A673 (cell line): ENCODE results near the gene FAH. TPM values are rescaled to one million over a fixed set of nuclear protein-coding genes. Genes with fewer than 3 reads are reported as not detected.

Experiments used
- BruUV-seq: library from RNA; stranded (reverse); fragments of 400-500 nt; replicated peaks from 2 replicates; lab custom pipeline; 2021; lab: Mats Ljungman, UMichigan
- CTCF ChIA-PET: fragments of 300-600 bp; sonication (Branson Sonifier 250); formaldehyde crosslinking; loops from one replicate; lab custom pipeline; 2022; ENCODE audit warnings: antibody characterized with exemption; lab: Charles Lee
- POLR2A ChIA-PET: fragments of 300-600 bp; sonication (Branson Sonifier 250); formaldehyde crosslinking; loops from one replicate; lab custom pipeline; 2022; ENCODE audit warnings: antibody characterized with exemption; ENCODE audit not compliant: low non-redundant PET; lab: Charles Lee
- DNase-seq: peaks from one replicate; pipeline ENCODE4 v3.0.0-alpha.2; 2015; ENCODE audit warnings: low spot score
- H3K27ac ChIP-seq: fragments of 200-600 bp; sonication (generic); 2 replicates; pipeline ENCODE4 v1.5.1; 2016; ENCODE audit warnings: mixed run types, low read depth, mild to moderate bottlenecking, mixed read lengths, antibody characterized with exemption, low read length; ENCODE audit not compliant: poor library complexity, severe bottlenecking
- H3K27me3 ChIP-seq: fragments of 200-600 bp; sonication (generic); replicated peaks from 2 replicates; pipeline ENCODE4 v1.6.1; 2017; ENCODE audit warnings: mixed run types, low read depth, mild to moderate bottlenecking, mixed read lengths, antibody characterized with exemption, low read length; ENCODE audit not compliant: insufficient read depth, poor library complexity
- H3K36me3 ChIP-seq: fragments of 200-600 bp; sonication (generic); 2 replicates; pipeline ENCODE4 v1.6.1; 2016; ENCODE audit warnings: mixed run types, mild to moderate bottlenecking, mixed read lengths, antibody characterized with exemption, low read length; ENCODE audit not compliant: insufficient read depth, poor library complexity, severe bottlenecking
- H3K4me1 ChIP-seq: fragments of 200-600 bp; sonication (generic); 2 replicates; pipeline ENCODE4 v1.6.1; 2017; ENCODE audit warnings: mixed run types, mild to moderate bottlenecking, mixed read lengths, antibody characterized with exemption, low read length; ENCODE audit not compliant: insufficient read depth, poor library complexity, severe bottlenecking
- H3K4me3 ChIP-seq: fragments of 200-600 bp; sonication (generic); 2 replicates; pipeline ENCODE4 v1.5.1; 2016; ENCODE audit warnings: low read depth, mixed run types, mild to moderate bottlenecking, mixed read lengths, low read length; ENCODE audit not compliant: poor library complexity, severe bottlenecking
- H3K9me3 ChIP-seq: fragments of 200-600 bp; sonication (generic); 2 replicates; pipeline ENCODE4 v1.6.1; 2016; ENCODE audit warnings: mixed run types, low read depth, mild to moderate bottlenecking, mixed read lengths, antibody characterized with exemption, low read length; ENCODE audit not compliant: poor library complexity, severe bottlenecking
- EZH2 ChIP-seq: fragments of 200-600 bp; sonication (generic); IDR thresholded peaks from 2 replicates; pipeline ENCODE4 v1.6.1; 2017; ENCODE audit warnings: borderline replicate concordance, low read depth, mild to moderate bottlenecking, mixed read lengths, antibody characterized with exemption, low read length; ENCODE audit not compliant: poor library complexity, severe bottlenecking
- intact Hi-C: fragments of 100-400 bp; cut with micrococcal nuclease; formaldehyde crosslinking; loops from one replicate; pipeline ENCODE4 v1.10.0; 2022; ENCODE audit not compliant: unreplicated experiment
- total RNA-seq: library from RNA; stranded (reverse); gene quantifications from 2 replicates; pipeline ENCODE4 v1.2.3, GENCODE V29; 2021
- TF ChIP-seq, protein P1 (sequence below): fragments of 300-800, 200-600 bp; sonication (generic); conservative IDR thresholded peaks from 2 replicates; pipeline ENCODE4 v1.5.1; 2017; ENCODE audit warnings: low read depth, mild to moderate bottlenecking, antibody characterized with exemption, low read length, moderate library complexity, mixed read lengths

FAH gene
- total RNA-seq, 1 experiment from 2014 or later, result 2.0 TPM

DNA sequence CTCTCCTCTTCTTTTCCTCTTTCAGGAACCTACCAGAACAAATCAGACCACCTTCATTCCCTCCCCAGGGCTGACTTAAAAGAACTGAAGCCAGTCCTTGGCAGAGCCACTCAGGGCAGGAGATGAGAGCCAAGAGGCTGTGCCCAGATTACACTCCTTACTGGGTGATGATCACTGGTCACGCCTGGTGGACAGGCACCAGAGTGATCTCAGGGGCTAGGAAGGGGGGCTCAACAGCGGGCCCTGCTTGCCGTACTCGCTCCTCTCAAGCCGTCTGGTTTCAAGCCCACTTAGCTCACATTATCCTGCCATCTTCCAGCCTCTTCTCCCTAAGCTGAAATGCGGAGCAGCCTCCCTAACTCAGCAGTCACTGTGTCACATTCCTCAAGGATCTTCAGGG lies 1.7 kb upstream of the FAH start:
- ChIA-PET CTCF (no interaction called here), POLR2A (no interaction called here)
- DNase-seq, result no peak
- H3K9me3 ChIP-seq, result no peaks in the 10 kb centered on the region
- H3K27ac ChIP-seq, result no peak overlapping the region
- intact Hi-C loops, result no loop called here
- H3K36me3 ChIP-seq, result no peaks in the 10 kb centered on the region
- TF ChIP-seq EZH2, result no peak
- TF ChIP-seq, protein P1, sequence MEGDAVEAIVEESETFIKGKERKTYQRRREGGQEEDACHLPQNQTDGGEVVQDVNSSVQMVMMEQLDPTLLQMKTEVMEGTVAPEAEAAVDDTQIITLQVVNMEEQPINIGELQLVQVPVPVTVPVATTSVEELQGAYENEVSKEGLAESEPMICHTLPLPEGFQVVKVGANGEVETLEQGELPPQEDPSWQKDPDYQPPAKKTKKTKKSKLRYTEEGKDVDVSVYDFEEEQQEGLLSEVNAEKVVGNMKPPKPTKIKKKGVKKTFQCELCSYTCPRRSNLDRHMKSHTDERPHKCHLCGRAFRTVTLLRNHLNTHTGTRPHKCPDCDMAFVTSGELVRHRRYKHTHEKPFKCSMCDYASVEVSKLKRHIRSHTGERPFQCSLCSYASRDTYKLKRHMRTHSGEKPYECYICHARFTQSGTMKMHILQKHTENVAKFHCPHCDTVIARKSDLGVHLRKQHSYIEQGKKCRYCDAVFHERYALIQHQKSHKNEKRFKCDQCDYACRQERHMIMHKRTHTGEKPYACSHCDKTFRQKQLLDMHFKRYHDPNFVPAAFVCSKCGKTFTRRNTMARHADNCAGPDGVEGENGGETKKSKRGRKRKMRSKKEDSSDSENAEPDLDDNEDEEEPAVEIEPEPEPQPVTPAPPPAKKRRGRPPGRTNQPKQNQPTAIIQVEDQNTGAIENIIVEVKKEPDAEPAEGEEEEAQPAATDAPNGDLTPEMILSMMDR, result no peak
- H3K4me3 ChIP-seq, result no peak overlapping the region
- BruUV-seq, result no TSS peak
- H3K27me3 ChIP-seq, result no peaks in the 10 kb centered on the region
- H3K4me1 ChIP-seq, result peaks cover 4% of the 10 kb centered on the region

DNA sequence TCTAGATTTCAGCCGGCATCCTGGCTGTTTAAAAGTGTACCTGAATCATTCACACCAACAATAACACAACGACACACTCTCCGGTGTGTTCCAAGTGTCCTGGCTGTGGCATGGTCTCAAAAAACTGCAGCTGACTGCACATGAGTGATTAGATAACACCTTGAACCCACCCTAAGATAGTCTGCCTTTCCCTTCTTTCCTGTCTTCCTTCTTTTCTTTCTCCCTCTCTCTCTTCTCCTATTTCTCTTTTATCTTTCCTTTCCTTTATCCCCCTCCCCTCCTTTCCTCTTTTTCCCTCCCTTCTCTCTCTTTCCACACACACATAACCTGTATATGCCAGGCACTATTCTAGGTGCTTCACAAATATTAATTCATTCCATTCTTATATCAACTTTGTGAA lies 1.2 kb upstream of the FAH start:
- no peaks in the 10 kb centered on the region for H3K36me3 ChIP-seq
- no peak overlapping the region for H3K27ac ChIP-seq
- DNase-seq, result no peak
- intact Hi-C loops, result no loop called here
- POLR2A ChIA-PET, result no interaction called here
- H3K27me3 ChIP-seq, result no peaks in the 10 kb centered on the region
- TF ChIP-seq, protein P1, result no peak
- TF ChIP-seq EZH2, result no peak
- H3K4me3 ChIP-seq, result no peak overlapping the region
- CTCF ChIA-PET, result no interaction called here
- BruUV-seq, result no TSS peak
- H3K9me3 ChIP-seq, result no peaks in the 10 kb centered on the region
- peaks cover 4% of the 10 kb centered on the region for H3K4me1 ChIP-seq

DNA sequence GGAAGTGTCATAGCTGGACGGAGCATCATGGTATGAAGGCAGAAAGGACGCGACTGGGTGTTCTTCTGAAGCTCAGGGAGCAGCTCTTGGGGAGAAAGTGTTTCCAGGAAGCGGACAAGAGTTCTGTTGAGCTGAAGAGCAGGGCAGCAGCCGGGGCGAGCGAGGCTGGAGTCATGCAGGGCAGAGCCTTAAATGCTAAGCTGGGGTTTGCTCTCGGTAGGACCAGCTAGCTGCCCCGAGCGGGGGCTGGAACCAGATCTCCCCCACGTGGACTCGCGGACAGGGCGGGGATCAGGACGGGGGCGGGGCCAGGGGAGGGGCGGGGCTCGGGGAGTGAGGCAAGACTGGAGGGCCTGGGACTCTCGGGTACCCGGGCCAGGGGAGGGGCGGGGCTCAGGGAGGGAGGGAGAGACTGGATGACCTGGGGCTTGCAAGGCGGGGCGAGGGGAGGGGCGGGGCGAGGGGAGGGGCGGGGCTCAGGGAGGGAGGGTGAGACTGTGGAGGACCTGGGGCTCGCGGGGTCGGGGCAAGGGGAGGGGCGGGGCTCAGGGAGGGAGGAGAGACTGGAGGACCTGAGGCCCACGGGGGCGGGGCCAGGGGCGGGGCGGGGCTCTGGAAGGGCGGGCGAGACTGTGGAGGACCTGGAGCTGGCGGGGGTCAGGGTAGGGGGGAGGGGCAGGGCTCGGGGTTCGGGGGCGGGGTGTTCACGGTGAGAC lies 461 bp upstream of the FAH start:
- intact Hi-C loops, result no loop called here
- no peak overlapping the region for H3K27ac ChIP-seq
- DNase-seq, result peak; percentile 95

More for the DNA sequence above, 461 bp upstream of the FAH start:
- BruUV-seq, result no TSS peak
- H3K27me3 ChIP-seq, result no peaks in the 10 kb centered on the region
- peaks cover 4% of the 10 kb centered on the region for H3K4me1 ChIP-seq
- CTCF ChIA-PET, result interaction anchor here (0.7 kb wide), 1 partner anchor 24 kb away, joined by 12 read pairs; no protein-coding TSS in a partner anchor
- H3K4me3 ChIP-seq, result peak overlapping the region; percentile 67
- no peaks in the 10 kb centered on the region for H3K36me3 ChIP-seq
- POLR2A ChIA-PET, result no interaction called here
- H3K9me3 ChIP-seq, result no peaks in the 10 kb centered on the region
- TF ChIP-seq, protein P1, result no peak
- TF ChIP-seq EZH2, result no peak
